ENCODE data around the gene MFSD12. TPM values are rescaled to one million over a fixed set of nuclear protein-coding genes. Genes with fewer than 3 reads are reported as not detected.
"Not testable (repeated sequence)": the region's sequence is repeated elsewhere in the genome, so short reads cannot be mapped to it uniquely, and the experiment has no call there.

Gene MFSD12
- polyA plus RNA-seq, 1 experiment: 23.7 TPM

DNA sequence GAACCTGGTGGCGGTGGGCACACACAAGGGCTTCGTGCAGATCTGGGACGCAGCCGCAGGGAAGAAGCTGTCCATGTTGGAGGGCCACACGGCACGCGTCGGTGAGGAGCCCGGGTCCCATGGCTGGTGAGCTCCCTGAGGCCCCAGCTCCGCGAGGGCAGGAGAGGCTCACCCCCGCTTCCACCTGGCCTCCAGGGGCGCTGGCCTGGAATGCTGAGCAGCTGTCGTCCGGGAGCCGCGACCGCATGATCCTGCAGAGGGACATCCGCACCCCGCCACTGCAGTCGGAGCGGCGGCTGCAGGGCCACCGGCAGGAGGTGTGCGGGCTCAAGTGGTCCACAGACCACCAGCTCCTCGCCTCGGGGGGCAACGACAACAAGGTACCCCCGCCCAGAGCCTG, 25.7 kb downstream of the MFSD12 start:
- H3K27ac ChIP-seq (ENCODE audit: low read depth, low read length): no peak overlapping the region
- no peaks in the 10 kb centered on the region; the same call in 1 of the 2 replicates for H3K9me3 ChIP-seq (ENCODE audit: control insufficient read depth, insufficient read depth, low read length)
- CTCF ChIA-PET: no interaction called here
- TF ChIP-seq, protein P1, sequence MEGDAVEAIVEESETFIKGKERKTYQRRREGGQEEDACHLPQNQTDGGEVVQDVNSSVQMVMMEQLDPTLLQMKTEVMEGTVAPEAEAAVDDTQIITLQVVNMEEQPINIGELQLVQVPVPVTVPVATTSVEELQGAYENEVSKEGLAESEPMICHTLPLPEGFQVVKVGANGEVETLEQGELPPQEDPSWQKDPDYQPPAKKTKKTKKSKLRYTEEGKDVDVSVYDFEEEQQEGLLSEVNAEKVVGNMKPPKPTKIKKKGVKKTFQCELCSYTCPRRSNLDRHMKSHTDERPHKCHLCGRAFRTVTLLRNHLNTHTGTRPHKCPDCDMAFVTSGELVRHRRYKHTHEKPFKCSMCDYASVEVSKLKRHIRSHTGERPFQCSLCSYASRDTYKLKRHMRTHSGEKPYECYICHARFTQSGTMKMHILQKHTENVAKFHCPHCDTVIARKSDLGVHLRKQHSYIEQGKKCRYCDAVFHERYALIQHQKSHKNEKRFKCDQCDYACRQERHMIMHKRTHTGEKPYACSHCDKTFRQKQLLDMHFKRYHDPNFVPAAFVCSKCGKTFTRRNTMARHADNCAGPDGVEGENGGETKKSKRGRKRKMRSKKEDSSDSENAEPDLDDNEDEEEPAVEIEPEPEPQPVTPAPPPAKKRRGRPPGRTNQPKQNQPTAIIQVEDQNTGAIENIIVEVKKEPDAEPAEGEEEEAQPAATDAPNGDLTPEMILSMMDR (IDR thresholded peaks at IDR 0.05; ENCODE audit: low read depth, low read length): no peak
- H3K4me3 ChIP-seq (ENCODE audit: low read depth, low read length): no peak overlapping the region
- no peaks in the 10 kb centered on the region for H3K27me3 ChIP-seq (ENCODE audit: control insufficient read depth, insufficient read depth, low read length)
- POLR2A ChIA-PET: no interaction called here
- DNase-seq (ENCODE audit: low read depth, low spot score): no peak

DNA sequence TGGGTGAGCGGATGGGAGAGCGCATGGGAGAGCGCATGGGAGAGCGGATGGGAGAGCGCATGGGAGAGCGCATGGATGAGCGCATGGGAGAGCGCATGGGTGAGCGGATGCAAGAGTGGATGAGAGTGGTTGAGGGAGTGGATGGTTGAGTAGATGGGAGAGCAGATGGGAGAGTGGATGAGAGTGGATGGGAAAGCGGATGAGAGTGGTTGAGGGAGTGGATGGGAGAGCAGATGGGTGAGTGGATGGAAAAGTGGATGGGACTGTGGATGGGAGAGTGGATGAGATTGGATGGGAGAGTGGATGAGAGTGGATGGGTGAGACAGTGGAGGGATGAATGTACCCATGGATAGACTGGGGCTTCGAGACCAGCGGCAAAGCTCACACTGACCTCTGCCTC, 27.0 kb downstream of the MFSD12 start:
- ChIA-PET CTCF (no interaction called here), POLR2A (no interaction called here)
- no peak for DNase-seq (ENCODE audit: low read depth, low spot score)
- no peaks in the 10 kb centered on the region for H3K27me3 ChIP-seq (ENCODE audit: control insufficient read depth, insufficient read depth, low read length)
- H3K27ac ChIP-seq (ENCODE audit: low read depth, low read length): no peak overlapping the region
- H3K9me3 ChIP-seq (ENCODE audit: control insufficient read depth, insufficient read depth, low read length): no peaks in the 10 kb centered on the region; the same call in 1 of the 2 replicates
- H3K4me3 ChIP-seq (ENCODE audit: low read depth, low read length): no peak overlapping the region
- TF ChIP-seq, protein P1 (IDR thresholded peaks at IDR 0.05; ENCODE audit: low read depth, low read length): no peak

DNA sequence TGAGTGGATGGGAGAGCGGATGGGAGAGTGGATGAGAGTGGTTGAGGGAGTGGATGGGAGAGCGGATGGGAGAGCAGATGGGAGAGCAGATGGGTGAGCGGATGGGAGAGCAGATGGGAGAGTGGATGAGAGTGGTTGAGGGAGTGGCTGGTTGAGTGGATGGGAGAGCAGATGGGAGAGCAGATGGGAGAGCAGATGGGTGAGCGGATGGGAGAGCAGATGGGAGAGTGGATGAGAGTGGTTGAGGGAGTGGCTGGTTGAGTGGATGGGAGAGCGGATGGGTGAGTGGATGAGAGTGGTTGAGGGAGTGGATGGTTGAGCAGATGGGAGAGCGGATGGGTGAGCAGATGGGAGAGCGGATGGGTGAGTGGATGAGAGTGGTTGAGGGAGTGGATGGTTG, 28.1 kb downstream of the MFSD12 start:
- H3K9me3 ChIP-seq (ENCODE audit: control insufficient read depth, insufficient read depth, low read length); CTCF ChIA-PET; H3K27ac ChIP-seq (ENCODE audit: low read depth, low read length); H3K27me3 ChIP-seq (ENCODE audit: control insufficient read depth, insufficient read depth, low read length); H3K4me3 ChIP-seq (ENCODE audit: low read depth, low read length); POLR2A ChIA-PET; DNase-seq (ENCODE audit: low read depth, low spot score): not testable (repeated sequence)

DNA sequence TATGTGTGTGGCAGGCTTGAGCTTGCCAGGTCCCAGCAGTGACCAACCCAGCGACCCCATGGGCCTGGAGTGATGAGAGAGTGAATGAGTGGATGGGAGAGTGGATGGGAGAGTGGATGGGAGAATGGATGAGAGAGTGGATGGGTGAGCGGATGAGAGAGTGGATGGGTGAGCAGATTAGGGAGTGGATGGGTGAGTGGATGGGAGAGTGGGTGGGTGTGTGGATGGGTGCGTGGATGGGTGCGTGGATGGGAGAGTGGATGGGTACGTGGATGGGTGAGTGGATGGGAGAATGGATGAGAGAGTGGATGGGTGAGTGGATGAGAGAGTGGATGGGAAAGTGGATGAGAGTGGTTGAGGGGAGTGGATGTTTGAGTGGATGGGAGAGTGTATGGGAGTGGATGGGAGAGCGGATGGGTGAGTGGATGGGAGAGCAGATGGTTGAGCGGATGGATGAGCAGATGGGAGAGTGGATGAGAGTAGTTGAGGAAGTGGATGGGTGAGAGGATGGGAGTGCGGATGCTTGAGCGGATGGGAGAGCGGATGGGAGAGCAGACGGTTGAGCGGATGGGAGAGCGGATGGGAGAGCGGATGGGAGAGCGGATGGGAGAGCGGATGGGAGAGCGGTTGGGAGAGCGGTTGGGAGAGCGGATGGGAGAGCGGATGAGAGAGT, 28.7 kb downstream of the MFSD12 start:
- ChIA-PET CTCF (no interaction called here), POLR2A (no interaction called here)
- Histone ChIP-seq H3K27ac (ENCODE audit: low read depth, low read length) (no peak overlapping the region), H3K27me3 (ENCODE audit: control insufficient read depth, insufficient read depth, low read length) (no peaks in the 10 kb centered on the region), H3K4me3 (ENCODE audit: low read depth, low read length) (no peak overlapping the region), H3K9me3 (ENCODE audit: control insufficient read depth, insufficient read depth, low read length) (no peaks in the 10 kb centered on the region; the same call in 1 of the 2 replicates)
- no peak for DNase-seq (ENCODE audit: low read depth, low spot score)
- TF ChIP-seq, protein P1 (IDR thresholded peaks at IDR 0.05; ENCODE audit: low read depth, low read length): no peak

DNA sequence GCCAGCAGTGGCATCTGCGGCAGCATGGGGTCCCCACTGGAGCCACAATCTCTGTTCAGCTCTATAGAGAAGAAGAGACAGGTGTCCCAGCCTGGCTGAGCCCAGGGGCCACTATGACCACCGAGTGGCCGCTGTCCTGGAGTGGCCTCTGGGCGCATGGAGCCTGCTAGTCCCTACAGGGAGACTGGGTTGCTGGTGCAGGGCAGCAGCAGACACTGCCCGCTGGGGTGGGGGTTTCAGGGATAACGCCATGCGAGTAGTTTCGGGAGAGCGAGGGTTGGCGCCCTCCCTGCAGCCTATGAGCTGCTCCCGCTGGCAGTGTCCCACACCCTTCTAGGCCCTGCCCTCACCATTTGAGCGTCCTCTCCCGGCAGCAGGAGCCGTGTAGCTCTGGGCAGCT, 29.3 kb downstream of the MFSD12 start:
- Histone ChIP-seq H3K27ac (ENCODE audit: low read depth, low read length) (no peak overlapping the region), H3K4me3 (ENCODE audit: low read depth, low read length) (no peak overlapping the region), H3K27me3 (ENCODE audit: control insufficient read depth, insufficient read depth, low read length) (no peaks in the 10 kb centered on the region), H3K9me3 (ENCODE audit: control insufficient read depth, insufficient read depth, low read length) (no peaks in the 10 kb centered on the region; the same call in 1 of the 2 replicates)
- CTCF ChIA-PET: no interaction called here
- DNase-seq (ENCODE audit: low read depth, low spot score): no peak
- POLR2A ChIA-PET: interaction anchor here (1.3 kb wide), 1 partner anchor 131 kb away, joined by 3 read pairs; no protein-coding TSS in a partner anchor
- TF ChIP-seq, protein P1 (IDR thresholded peaks at IDR 0.05; ENCODE audit: low read depth, low read length): no peak

Data from AG04450 (cell line).